DOHH2 (cell line): Measurements from ENCODE around the gene RAPH1.

Source experiments
- CTCF ChIP-seq: fragments of 200-600 bp; sonication (generic); IDR thresholded peaks from one replicate; pipeline ENCODE4 v1.5.1; 2014; ENCODE audit warnings: antibody characterized with exemption, mild to moderate bottlenecking, low read depth, low read length; ENCODE audit not compliant: poor library complexity, severe bottlenecking
- EZH2phosphoT487 ChIP-seq: fragments of 200-600 bp; sonication (generic); IDR thresholded peaks from 2 replicates; pipeline ENCODE4 v1.6.1; 2017; ENCODE audit warnings: borderline replicate concordance, mild to moderate bottlenecking, antibody characterized with exemption, low read length, moderate library complexity, mixed read lengths

GRCh38 chr2:203548887-203549286 is 13.8 kb upstream of the RAPH1 start:
- TF ChIP-seq EZH2phosphoT487 (no peak), CTCF (no peak)
